ENCODE data around the gene PARPBP. TPM values are rescaled to one million over a fixed set of nuclear protein-coding genes. Genes with fewer than 3 reads are reported as not detected.

PARPBP gene
- total and polyA plus RNA-seq, 2 of the 8 experiments (the other 6 are each of a cell fraction or from before 2014, with no cell fraction given), result 10.9 to 38.1 TPM

DNA sequence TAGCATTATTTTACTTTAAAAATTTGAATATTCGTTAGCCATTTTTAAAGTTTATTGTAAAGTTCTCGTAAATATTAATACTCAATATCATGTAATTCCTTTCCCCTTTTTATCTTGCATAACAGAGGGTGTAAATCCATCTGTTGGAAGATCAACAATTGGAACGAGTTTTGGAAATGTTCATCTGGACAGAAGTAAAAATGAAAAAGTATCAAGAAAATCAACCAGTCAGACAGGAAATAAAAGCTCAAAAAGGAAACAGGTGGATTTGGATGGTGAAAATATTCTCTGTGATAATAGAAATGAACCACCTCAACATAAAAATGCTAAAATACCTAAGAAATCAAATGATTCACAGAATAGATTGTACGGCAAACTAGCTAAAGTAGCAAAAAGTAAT lies 75.8 kb downstream of the PARPBP start:
- no peaks in the 10 kb centered on the region for H3K9me3 ChIP-seq (ENCODE audit: insufficient read depth in 2 of 2, low read depth in 1 of 2, low read length in 1 of 2)
- no peak overlapping the region for H2BK15ac ChIP-seq (ENCODE audit: low read length)
- no peak overlapping the region for H2BK120ac ChIP-seq (replicated peaks; ENCODE audit: low read depth, low read length)
- H3K4me2 ChIP-seq (ENCODE audit: insufficient read depth in 1 of 2, low read depth in 2 of 2, low read length in 2 of 2), result no peak overlapping the region
- ChIA-PET POLR2A (ENCODE audit: partially characterized antibody) (interaction anchor here (0.9 kb wide), 1 partner anchor 10 kb away, joined by 3 read pairs; no protein-coding TSS in a partner anchor), CTCF (ENCODE audit: partially characterized antibody) (no interaction called here)
- DNase-seq (ENCODE audit: low read depth in 1 of 2, low spot score in 2 of 2), result no peak
- no peak overlapping the region for H4K91ac ChIP-seq (replicated peaks; ENCODE audit: insufficient read length, low read length)
- no peak overlapping the region for H2BK5ac ChIP-seq (ENCODE audit: low read depth, low read length)
- H3K4me1 ChIP-seq (replicated peaks in 1 of 4; ENCODE audit: control insufficient read depth in 3 of 4, insufficient read depth in 4 of 4, low read length in 3 of 4), result no peaks in the 10 kb centered on the region
- FAIRE-seq, result no peak
- no peak overlapping the region for H3K14ac ChIP-seq (ENCODE audit: insufficient read length)
- H3K9ac ChIP-seq (replicated peaks in 1 of 4; ENCODE audit: extremely low read depth in 1 of 4, low read depth in 3 of 4, low read length in 3 of 4), result no peak overlapping the region
- no peak overlapping the region for H3K56ac ChIP-seq (replicated peaks; ENCODE audit: insufficient read length, low read depth, low read length)
- no peak overlapping the region for H3K4ac ChIP-seq (replicated peaks; ENCODE audit: insufficient read length, low read depth, low read length)
- no peaks in the 10 kb centered on the region for H3K79me2 ChIP-seq (ENCODE audit: control insufficient read depth in 1 of 2, insufficient read depth in 2 of 2, low read length in 2 of 2)
- H4K5ac ChIP-seq (ENCODE audit: insufficient read length, low read depth, low read length), result no peak overlapping the region
- no peak overlapping the region for H2BK20ac ChIP-seq (ENCODE audit: low read length)
- H3K4me3 ChIP-seq (ENCODE audit: extremely low read depth in 1 of 4, insufficient read depth in 2 of 4, low read depth in 3 of 4, low read length in 4 of 4), result no peak overlapping the region
- H3K18ac ChIP-seq (ENCODE audit: extremely low read depth, low read length), result no peak overlapping the region
- no peak overlapping the region for H2BK12ac ChIP-seq (ENCODE audit: low read depth, low read length)
- H3K27me3 ChIP-seq (replicated peaks in 1 of 4; ENCODE audit: control insufficient read depth in 3 of 4, extremely low read depth in 1 of 4, insufficient read depth in 3 of 4, low read length in 3 of 4), result no peaks in the 10 kb centered on the region
- H2AFZ ChIP-seq (ENCODE audit: low read length), result no peak overlapping the region
- H3K36me3 ChIP-seq (ENCODE audit: control insufficient read depth in 2 of 4, insufficient read depth in 4 of 4, low read length in 3 of 4), result peaks cover 0 to 4% (median 1%) of the 10 kb centered on the region in 4 experiments; a peak in 2 of 8 replicates
- H3K79me1 ChIP-seq (ENCODE audit: low read depth, low read length), result no peaks in the 10 kb centered on the region
- 89% methylated on average over 4 of the region's 4 CpGs; no CpG with 5 or more reads in 1 of the 2 experiments for WGBS, 2 experiments (ENCODE audit: extremely low coverage in 1 of 2, insufficient coverage in 1 of 2, insufficient read length in 1 of 2, insufficient replicate concordance in 2 of 2, low coverage in 1 of 2, low lambda C conversion rate in 2 of 2, missing lambda C conversion rate in 1 of 2)
- no peak overlapping the region for H4K8ac ChIP-seq (ENCODE audit: extremely low read depth, insufficient read depth, low read length)
- H3K23me2 ChIP-seq (ENCODE audit: low read depth, low read length), result no peaks in the 10 kb centered on the region
- no peak overlapping the region for H2AK5ac ChIP-seq (ENCODE audit: low read depth, low read length)
- H3K23ac ChIP-seq (ENCODE audit: insufficient read length), result no peak overlapping the region
- no peak overlapping the region for H3K27ac ChIP-seq (ENCODE audit: low read depth, low read length)
- H4K20me1 ChIP-seq (replicated peaks in 1 of 2; ENCODE audit: control insufficient read depth in 1 of 2, insufficient read depth in 2 of 2, low read length in 2 of 2), result no peaks in the 10 kb centered on the region
- TF ChIP-seq TAF7 (optimal IDR thresholded peaks at IDR 0.05; ENCODE audit: borderline replicate concordance, low read depth, low read length) (no peak), ZNF274 (IDR thresholded peaks at IDR 0.05; ENCODE audit: borderline replicate concordance, extremely low read depth, low read length) (no peak), SP2 (IDR thresholded peaks at IDR 0.05; ENCODE audit: low read length) (no peak), CEBPB (IDR thresholded peaks at IDR 0.05; ENCODE audit: low read depth, low read length) (no peak), SRF (IDR thresholded peaks at IDR 0.05; ENCODE audit: low read depth, low read length) (no peak), PHF8 (conservative IDR thresholded peaks at IDR 0.05; ENCODE audit: low read depth, low read length) (no peak), CBX8 (IDR thresholded peaks at IDR 0.05; ENCODE audit: borderline replicate concordance, low read depth, low read length) (no peak), BACH1 (IDR thresholded peaks at IDR 0.05; ENCODE audit: low read length) (no peak), POLR2A (IDR thresholded peaks at IDR 0.05; ENCODE audit: control extremely low read depth in 1 of 2, low read depth in 2 of 2, low read length in 2 of 2) (no peak), RNF2 (IDR thresholded peaks at IDR 0.05; ENCODE audit: borderline replicate concordance, low read depth, low read length, missing control alignments, poor library complexity, severe bottlenecking) (no peak), CREB1 (IDR thresholded peaks at IDR 0.05) (no peak), TCF12 (IDR thresholded peaks at IDR 0.05; ENCODE audit: low read depth, low read length) (no peak), BCL11A (IDR thresholded peaks at IDR 0.05; ENCODE audit: low read depth in 2 of 2, low read length in 2 of 2) (no peak), MAFK (IDR thresholded peaks at IDR 0.05; ENCODE audit: low read depth, low read length) (no peak), KDM4A (IDR thresholded peaks at IDR 0.05; ENCODE audit: low read depth, low read length, severe bottlenecking) (no peak), CHD1 (IDR thresholded peaks at IDR 0.05; ENCODE audit: low read depth, low read length) (no peak)
